Natural killer cell (primary cell): ENCODE results near the gene PAPOLA. TPM values are rescaled to one million over a fixed set of nuclear protein-coding genes. Genes with fewer than 3 reads are reported as not detected.

Experiments
- ATAC-seq, 3 donors: fragments of 150-1000 bp in 2 of 3; fragments of 200-7000 bp in 1 of 3; cut with Tn5 transposase; 1 replicate in 1 of 3; 2 replicates in 2 of 3; pipeline ENCODE4 v1.10.0; 2021; ENCODE audit warnings: mild to moderate bottlenecking in 2 of 3, moderate library complexity in 2 of 3
- DNase-seq, 2 donors: peaks; one replicate each; pipeline versions ENCODE4 v3.0.0 to v3.0.0-alpha.2; 2013 to 2021; ENCODE audit warnings: mixed read lengths in 1 of 2
- H3K27ac ChIP-seq: one replicate; pipeline ENCODE4 v1.5.1; 2013; ENCODE audit warnings: mild to moderate bottlenecking, low read length
- H3K27me3 ChIP-seq: one replicate; pipeline ENCODE4 v1.6.1; 2013; ENCODE audit warnings: low read length; ENCODE audit not compliant: control insufficient read depth, insufficient read depth
- H3K36me3 ChIP-seq: one replicate; pipeline ENCODE4 v1.6.1; 2013; ENCODE audit warnings: low read length; ENCODE audit not compliant: control insufficient read depth, insufficient read depth
- H3K4me1 ChIP-seq: one replicate; pipeline ENCODE4 v1.6.1; 2013; ENCODE audit warnings: low read length; ENCODE audit not compliant: control insufficient read depth, insufficient read depth
- H3K4me3 ChIP-seq: one replicate; pipeline ENCODE4 v1.5.1; 2013; ENCODE audit warnings: low read length
- H3K9me3 ChIP-seq: one replicate; pipeline ENCODE4 v1.6.1; 2013; ENCODE audit warnings: low read length; ENCODE audit not compliant: control insufficient read depth, insufficient read depth
- H3K27ac Mint-ChIP-seq, 2 donors: one replicate each; pipeline ENCODE4 v1.8.0; 2022; ENCODE audit warnings: mild to moderate bottlenecking in 2 of 2, mixed read lengths in 2 of 2, moderate library complexity in 1 of 2
- H3K27me3 Mint-ChIP-seq, 2 donors: one replicate each; pipeline ENCODE4 v1.8.0; 2022; ENCODE audit warnings: low read depth in 2 of 2, mixed read lengths in 2 of 2
- H3K36me3 Mint-ChIP-seq: one replicate; pipeline ENCODE4 v1.8.0; 2022; ENCODE audit warnings: mixed read lengths
- H3K4me1 Mint-ChIP-seq, 2 donors: one replicate each; pipeline ENCODE4 v1.8.0; 2022; ENCODE audit warnings: mixed read lengths in 2 of 2
- H3K4me3 Mint-ChIP-seq: one replicate; pipeline ENCODE4 v1.8.0; 2022; ENCODE audit warnings: mild to moderate bottlenecking, moderate library complexity, mixed read lengths
- H3K9me3 Mint-ChIP-seq, 2 donors: one replicate each; pipeline ENCODE4 v1.8.0; 2022; ENCODE audit warnings: mixed read lengths in 2 of 2
- WGBS: methylation state at CpG from one replicate; pipeline ENCODE4 v1.1.7; 2013; ENCODE audit warnings: missing lambda C conversion rate; ENCODE audit not compliant: insufficient coverage; 5-methylcytosine and 5-hydroxymethylcytosine counted together
- intact Hi-C: fragments of 100-400 bp; cut with micrococcal nuclease; formaldehyde crosslinking; loops from one replicate; pipeline ENCODE4 v1.14.2; 2022
- total RNA-seq, 4 donors: library from RNA; stranded (reverse); fragments of 120-200 nt in 1 of 4; gene quantifications; one replicate each; pipeline versions ENCODE4 v1.2.3 to v1.2.4, GENCODE V29; 2013 to 2022
- TF ChIP-seq, protein P1 (sequence below): fragments of 200-600 bp; IDR thresholded peaks from one replicate; pipeline ENCODE4 v1.8.0; 2022; ENCODE audit warnings: antibody characterized with exemption

PAPOLA gene
- total RNA-seq, 3 donors from 2014 or later (not counting 1 experiment from before 2014, with no cell fraction given) = 200 to 225 (median 224) TPM

DNA sequence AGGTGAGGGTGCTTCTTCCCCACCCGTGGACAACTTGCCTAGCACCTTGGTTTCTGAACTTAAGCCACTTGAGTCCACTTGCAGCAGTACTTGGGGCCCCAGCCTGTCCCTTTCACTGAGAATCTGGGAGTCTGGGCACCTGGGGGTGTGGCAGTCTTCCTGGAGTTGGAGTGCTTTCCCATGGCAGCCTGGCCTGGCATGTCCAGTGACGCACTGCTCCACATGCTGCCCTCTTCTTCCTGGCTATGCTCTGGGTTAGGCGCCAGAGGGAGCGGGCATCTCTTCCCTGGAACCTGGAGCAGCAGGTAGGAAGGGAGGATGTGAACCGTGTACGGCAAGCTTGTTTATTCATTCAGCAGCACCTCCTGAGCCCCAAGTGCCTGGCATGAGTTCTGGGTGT is 76.4 kb downstream of the PAPOLA start:
- DNase-seq (no peak), ATAC-seq (no peak)
- H3K9me3 ChIP-seq = no peaks in the 10 kb centered on the region
- no peak overlapping the region for H3K4me3 ChIP-seq
- no peak overlapping the region for H3K27ac ChIP-seq
- WGBS = 93% methylated on average over 6 of the region's 6 CpGs
- Mint-ChIP-seq H3K27me3 (no peaks in the 10 kb centered on the region), H3K27ac (no peak overlapping the region), H3K36me3 (no peaks in the 10 kb centered on the region), H3K9me3 (no peaks in the 10 kb centered on the region), H3K4me1 (peaks cover 23 to 49% of the 10 kb centered on the region in 2 donors), H3K4me3 (no peak overlapping the region)
- intact Hi-C loops = no loop called here
- TF ChIP-seq, protein P1, sequence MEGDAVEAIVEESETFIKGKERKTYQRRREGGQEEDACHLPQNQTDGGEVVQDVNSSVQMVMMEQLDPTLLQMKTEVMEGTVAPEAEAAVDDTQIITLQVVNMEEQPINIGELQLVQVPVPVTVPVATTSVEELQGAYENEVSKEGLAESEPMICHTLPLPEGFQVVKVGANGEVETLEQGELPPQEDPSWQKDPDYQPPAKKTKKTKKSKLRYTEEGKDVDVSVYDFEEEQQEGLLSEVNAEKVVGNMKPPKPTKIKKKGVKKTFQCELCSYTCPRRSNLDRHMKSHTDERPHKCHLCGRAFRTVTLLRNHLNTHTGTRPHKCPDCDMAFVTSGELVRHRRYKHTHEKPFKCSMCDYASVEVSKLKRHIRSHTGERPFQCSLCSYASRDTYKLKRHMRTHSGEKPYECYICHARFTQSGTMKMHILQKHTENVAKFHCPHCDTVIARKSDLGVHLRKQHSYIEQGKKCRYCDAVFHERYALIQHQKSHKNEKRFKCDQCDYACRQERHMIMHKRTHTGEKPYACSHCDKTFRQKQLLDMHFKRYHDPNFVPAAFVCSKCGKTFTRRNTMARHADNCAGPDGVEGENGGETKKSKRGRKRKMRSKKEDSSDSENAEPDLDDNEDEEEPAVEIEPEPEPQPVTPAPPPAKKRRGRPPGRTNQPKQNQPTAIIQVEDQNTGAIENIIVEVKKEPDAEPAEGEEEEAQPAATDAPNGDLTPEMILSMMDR = no peak
- H3K36me3 ChIP-seq = no peaks in the 10 kb centered on the region
- peaks cover 13% of the 10 kb centered on the region for H3K4me1 ChIP-seq
- no peaks in the 10 kb centered on the region for H3K27me3 ChIP-seq

GRCh38 chr14:96579358-96579757 is 77.2 kb downstream of the PAPOLA start:
- Mint-ChIP-seq H3K9me3 (no peaks in the 10 kb centered on the region), H3K4me3 (no peak overlapping the region), H3K4me1 (peaks cover 23 to 49% of the 10 kb centered on the region in 2 donors), H3K27me3 (no peaks in the 10 kb centered on the region), H3K36me3 (no peaks in the 10 kb centered on the region), H3K27ac (no peak overlapping the region)
- TF ChIP-seq, protein P1 = no peak
- H3K4me3 ChIP-seq = no peak overlapping the region
- H3K4me1 ChIP-seq = peaks cover 13% of the 10 kb centered on the region
- intact Hi-C loops = no loop called here
- no peaks in the 10 kb centered on the region for H3K27me3 ChIP-seq
- ATAC-seq (no peak), DNase-seq (no peak)
- no peaks in the 10 kb centered on the region for H3K36me3 ChIP-seq
- WGBS = 92% methylated on average over 6 of the region's 6 CpGs
- H3K9me3 ChIP-seq = no peaks in the 10 kb centered on the region
- H3K27ac ChIP-seq = no peak overlapping the region

DNA sequence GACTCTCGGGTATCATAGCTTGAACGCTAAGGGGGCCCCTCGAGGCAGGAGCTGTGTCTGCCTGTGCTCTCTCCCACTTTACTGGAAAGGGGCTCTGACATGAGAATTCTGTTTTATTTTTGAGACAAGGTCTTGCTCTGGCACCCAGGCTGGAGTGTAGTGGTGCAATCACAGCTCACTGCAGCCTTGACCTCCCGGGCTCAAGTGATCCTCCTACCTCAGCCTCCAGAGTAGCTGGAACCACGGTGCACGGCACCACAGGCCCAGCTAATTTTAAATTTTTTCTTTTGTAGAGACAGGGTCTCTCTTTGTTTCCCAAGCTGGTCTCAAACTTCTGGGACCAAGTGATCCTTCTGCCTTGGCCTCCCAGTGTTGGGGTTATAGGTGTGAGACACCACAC is 77.7 kb downstream of the PAPOLA start:
- H3K9me3 ChIP-seq = no peaks in the 10 kb centered on the region
- 95% methylated on average over 6 of the region's 6 CpGs for WGBS

DNA sequence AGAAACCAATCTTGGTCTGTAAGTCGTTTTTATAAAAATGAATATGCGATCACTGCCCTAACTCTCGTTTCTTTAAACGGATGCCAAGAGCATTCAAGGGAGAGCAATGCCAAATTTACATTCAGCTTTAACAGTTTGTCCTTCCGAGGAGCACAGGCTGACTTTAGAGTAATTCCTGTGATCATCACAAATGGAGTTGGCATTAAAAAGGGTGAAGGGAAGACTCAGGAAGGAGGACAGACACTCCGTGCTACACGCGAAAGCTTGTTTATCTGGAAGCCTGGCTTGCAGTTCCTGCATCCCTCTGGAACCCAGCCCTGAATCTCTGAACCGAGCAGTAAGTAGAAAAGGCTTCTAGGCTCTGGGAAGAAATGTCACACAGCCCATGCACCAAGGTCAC is 78.4 kb downstream of the PAPOLA start:
- Histone ChIP-seq H3K4me1 (peaks cover 13% of the 10 kb centered on the region), H3K4me3 (no peak overlapping the region), H3K9me3 (no peaks in the 10 kb centered on the region), H3K36me3 (no peaks in the 10 kb centered on the region), H3K27me3 (no peaks in the 10 kb centered on the region), H3K27ac (no peak overlapping the region)
- Mint-ChIP-seq H3K4me3 (no peak overlapping the region), H3K9me3 (no peaks in the 10 kb centered on the region), H3K27me3 (peaks cover 5 to 7% of the 10 kb centered on the region in 2 donors), H3K4me1 (peaks cover 23 to 49% of the 10 kb centered on the region in 2 donors), H3K27ac (no peak overlapping the region), H3K36me3 (no peaks in the 10 kb centered on the region)
- intact Hi-C loops = no loop called here
- DNase-seq (no peak), ATAC-seq (no peak)
- TF ChIP-seq, protein P1 = no peak
- 77% methylated on average over 9 of the region's 9 CpGs for WGBS

More for the DNA sequence above, 77.7 kb downstream of the PAPOLA start:
- no peaks in the 10 kb centered on the region for H3K27me3 ChIP-seq
- H3K27ac ChIP-seq = no peak overlapping the region
- H3K4me1 ChIP-seq = peaks cover 13% of the 10 kb centered on the region
- Mint-ChIP-seq H3K27ac (no peak overlapping the region), H3K4me3 (no peak overlapping the region), H3K9me3 (no peaks in the 10 kb centered on the region), H3K4me1 (peaks cover 23 to 49% of the 10 kb centered on the region in 2 donors), H3K36me3 (no peaks in the 10 kb centered on the region), H3K27me3 (no peaks in the 10 kb centered on the region)
- TF ChIP-seq, protein P1 = no peak
- H3K36me3 ChIP-seq = no peaks in the 10 kb centered on the region
- DNase-seq (no peak), ATAC-seq (no peak)
- H3K4me3 ChIP-seq = no peak overlapping the region
- intact Hi-C loops = no loop called here
